Right lobe of liver (tissue), 4 donors: ENCODE results near the gene KCNQ5.

Source experiments
- CTCF ChIP-seq, 4 donors: fragments of 200-600 bp in 3 of 4; fragments of 450-650 bp in 1 of 4; IDR thresholded peaks; one replicate each; pipeline versions ENCODE4 v1.5.1 to v1.8.0; 2016 to 2022; ENCODE audit warnings: antibody characterized with exemption in 4 of 4, mild to moderate bottlenecking in 2 of 4
- POLR2A ChIP-seq: fragments of 450-650 bp; IDR thresholded peaks from one replicate; pipeline ENCODE4 v1.6.1; 2017; ENCODE audit warnings: antibody characterized with exemption, mild to moderate bottlenecking
- donor health status: DM: no; HTN: no; CAD: no.
- donor health status: DM: no; HTN: no; CAD: no.
- donor health status: DM: no; HTN: yes; CAD: no.

GRCh38 chr6:72936766-72937559, 315.1 kb downstream of the KCNQ5 start:
- TF ChIP-seq POLR2A (no peak), CTCF (IDR thresholded peaks at IDR 0.05) (no peak)
